Measurements from ENCODE around the gene ZBTB44. TPM values are rescaled to one million over a fixed set of nuclear protein-coding genes. Genes with fewer than 3 reads are reported as not detected.

ZBTB44 gene
- total RNA-seq, 1 experiment from 2014 or later: 66.4 TPM

DNA sequence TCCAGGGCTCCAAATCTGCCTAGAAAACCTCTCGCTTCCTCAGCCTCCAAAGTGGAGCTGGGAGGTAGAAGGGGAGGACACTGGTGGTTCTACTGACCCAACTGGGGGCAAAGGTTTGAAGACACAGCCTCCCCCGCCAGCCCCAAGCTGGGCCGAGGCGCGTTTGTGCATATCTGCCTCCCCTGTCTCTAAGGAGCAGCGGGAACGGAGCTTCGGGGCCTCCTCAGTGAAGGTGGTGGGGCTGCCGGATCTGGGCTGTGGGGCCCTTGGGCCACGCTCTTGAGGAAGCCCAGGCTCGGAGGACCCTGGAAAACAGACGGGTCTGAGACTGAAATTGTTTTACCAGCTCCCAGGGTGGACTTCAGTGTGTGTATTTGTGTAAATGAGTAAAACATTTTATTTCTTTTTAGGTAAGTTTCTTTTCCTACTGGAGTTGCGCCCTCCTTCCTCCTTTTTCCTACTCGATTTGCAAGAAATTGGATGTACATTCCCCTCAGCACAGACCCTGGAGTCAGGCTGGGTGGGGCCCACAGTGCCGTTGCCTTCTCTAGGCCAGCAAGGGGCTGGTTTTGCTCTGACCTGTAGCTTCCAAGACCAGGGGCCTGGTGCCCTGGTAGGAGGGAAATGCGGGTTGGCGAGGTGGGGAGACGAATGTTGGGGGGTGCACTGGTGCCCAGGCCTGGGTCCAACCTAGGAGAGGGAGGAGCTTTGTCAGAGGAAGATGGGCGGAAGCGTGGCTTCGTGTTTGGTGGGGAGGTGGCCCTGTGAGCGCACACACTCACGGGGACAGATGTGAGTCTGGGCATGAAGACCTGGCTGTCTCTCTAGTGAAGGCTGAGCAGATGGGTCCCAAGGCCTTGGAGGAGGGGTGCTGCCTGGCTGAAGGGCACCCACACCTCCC, 104.5 kb downstream of the ZBTB44 start:
- Histone ChIP-seq H3K36me3 (ENCODE audit: control insufficient read depth, insufficient read depth, low read length) (no peaks in the 10 kb centered on the region), H3K27ac (ENCODE audit: low read length) (no peak overlapping the region), H3K27me3 (ENCODE audit: control insufficient read depth, insufficient read depth, low read length) (no peaks in the 10 kb centered on the region), H3K9me3 (ENCODE audit: control insufficient read depth, insufficient read depth, low read depth, low read length) (no peaks in the 10 kb centered on the region), H3K4me1 (ENCODE audit: control insufficient read depth, insufficient read depth, low read length) (0 out of 2 replicates have a peak, but pooled peaks cover 2% of the 10 kb centered on the region), H3K4me3 (ENCODE audit: low read depth in 2 of 2, low read length in 2 of 2) (no peak overlapping the region)
- in situ Hi-C loops (cut with HindIII; ENCODE audit: low pct_unique_long_range_greater_than_20kb, low sequenced_read_pairs): no loop called here
- ATAC-seq (no peak), DNase-seq (ENCODE audit: low read depth, low spot score) (no peak)
- no TSS peak for BruUV-seq (replicated peaks)
- ChIA-PET CTCF (interaction anchor here (0.5 to 1.1 kb wide), 3 partner anchors 13 to 522 kb away, joined by 3 to 7 read pairs (median 3); partner anchors contain the start of gene ADAMTS15), POLR2A (no interaction called here)
- TF ChIP-seq SIN3A (IDR thresholded peaks at IDR 0.05; ENCODE audit: borderline replicate concordance, insufficient read depth, low read depth, low read length) (no peak), REST (IDR thresholded peaks at IDR 0.05; ENCODE audit: insufficient read depth in 1 of 2, low read depth in 2 of 2, low read length in 1 of 2) (no peak), POLR2AphosphoS5 (IDR thresholded peaks at IDR 0.05; ENCODE audit: low read depth, low read length) (no peak), TCF7L2 (IDR thresholded peaks at IDR 0.05; ENCODE audit: low read depth, low read length) (no peak)
- TF ChIP-seq, protein P1, sequence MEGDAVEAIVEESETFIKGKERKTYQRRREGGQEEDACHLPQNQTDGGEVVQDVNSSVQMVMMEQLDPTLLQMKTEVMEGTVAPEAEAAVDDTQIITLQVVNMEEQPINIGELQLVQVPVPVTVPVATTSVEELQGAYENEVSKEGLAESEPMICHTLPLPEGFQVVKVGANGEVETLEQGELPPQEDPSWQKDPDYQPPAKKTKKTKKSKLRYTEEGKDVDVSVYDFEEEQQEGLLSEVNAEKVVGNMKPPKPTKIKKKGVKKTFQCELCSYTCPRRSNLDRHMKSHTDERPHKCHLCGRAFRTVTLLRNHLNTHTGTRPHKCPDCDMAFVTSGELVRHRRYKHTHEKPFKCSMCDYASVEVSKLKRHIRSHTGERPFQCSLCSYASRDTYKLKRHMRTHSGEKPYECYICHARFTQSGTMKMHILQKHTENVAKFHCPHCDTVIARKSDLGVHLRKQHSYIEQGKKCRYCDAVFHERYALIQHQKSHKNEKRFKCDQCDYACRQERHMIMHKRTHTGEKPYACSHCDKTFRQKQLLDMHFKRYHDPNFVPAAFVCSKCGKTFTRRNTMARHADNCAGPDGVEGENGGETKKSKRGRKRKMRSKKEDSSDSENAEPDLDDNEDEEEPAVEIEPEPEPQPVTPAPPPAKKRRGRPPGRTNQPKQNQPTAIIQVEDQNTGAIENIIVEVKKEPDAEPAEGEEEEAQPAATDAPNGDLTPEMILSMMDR (IDR thresholded peaks at IDR 0.05): no peak
- intact Hi-C loops (cut with micrococcal nuclease; ENCODE audit: unreplicated experiment): loop anchor here (10.0 kb wide), 1 partner anchor 175 kb away; no protein-coding TSS in a partner anchor

GRCh38 chr11:130209128-130209932, 105.4 kb downstream of the ZBTB44 start:
- Histone ChIP-seq H3K9me3 (ENCODE audit: control insufficient read depth, insufficient read depth, low read depth, low read length) (no peaks in the 10 kb centered on the region), H3K27me3 (ENCODE audit: control insufficient read depth, insufficient read depth, low read length) (no peaks in the 10 kb centered on the region), H3K4me1 (ENCODE audit: control insufficient read depth, insufficient read depth, low read length) (0 out of 2 replicates have a peak, but pooled peaks cover 2% of the 10 kb centered on the region), H3K36me3 (ENCODE audit: control insufficient read depth, insufficient read depth, low read length) (no peaks in the 10 kb centered on the region), H3K27ac (ENCODE audit: low read length) (no peak overlapping the region), H3K4me3 (ENCODE audit: low read depth in 2 of 2, low read length in 2 of 2) (no peak overlapping the region)
- ChIA-PET POLR2A (no interaction called here), CTCF (no interaction called here)
- DNase-seq (ENCODE audit: low read depth, low spot score): no peak
- in situ Hi-C loops (cut with HindIII; ENCODE audit: low pct_unique_long_range_greater_than_20kb, low sequenced_read_pairs) (no loop called here), intact Hi-C loops (cut with micrococcal nuclease; ENCODE audit: unreplicated experiment) (no loop called here)
- no TSS peak for BruUV-seq (replicated peaks)
- no peak for TF ChIP-seq POLR2AphosphoS5 (IDR thresholded peaks at IDR 0.05; ENCODE audit: low read depth, low read length)
- no peak for TF ChIP-seq TCF7L2 (IDR thresholded peaks at IDR 0.05; ENCODE audit: low read depth, low read length)
- no peak for TF ChIP-seq REST (IDR thresholded peaks at IDR 0.05; ENCODE audit: insufficient read depth in 1 of 2, low read depth in 2 of 2, low read length in 1 of 2)
- TF ChIP-seq, protein P1 (IDR thresholded peaks at IDR 0.05): no peak
- TF ChIP-seq SIN3A (IDR thresholded peaks at IDR 0.05; ENCODE audit: borderline replicate concordance, insufficient read depth, low read depth, low read length): no peak
- ATAC-seq: no peak
